Lower leg skin (tissue), 3 donors: ENCODE results near the gene CRISPLD2.

ENCODE experiments used
- POLR2A ChIP-seq, 2 donors: fragments of 450-650 bp; IDR thresholded peaks; one replicate each; pipeline ENCODE4 v1.6.1; 2016 to 2017; ENCODE audit warnings: antibody characterized with exemption in 2 of 2, mild to moderate bottlenecking in 1 of 2, moderate library complexity in 1 of 2
- TF ChIP-seq, protein P1 (sequence below), 3 donors: fragments of 450-650 bp; IDR thresholded peaks; one replicate each; pipeline ENCODE4 v1.5.1; 2016; ENCODE audit warnings: antibody characterized with exemption in 3 of 3, mild to moderate bottlenecking in 3 of 3, moderate library complexity in 2 of 3

GRCh38 chr16:84833542-84834402, 14.0 kb downstream of the CRISPLD2 start:
- TF ChIP-seq, protein P1, sequence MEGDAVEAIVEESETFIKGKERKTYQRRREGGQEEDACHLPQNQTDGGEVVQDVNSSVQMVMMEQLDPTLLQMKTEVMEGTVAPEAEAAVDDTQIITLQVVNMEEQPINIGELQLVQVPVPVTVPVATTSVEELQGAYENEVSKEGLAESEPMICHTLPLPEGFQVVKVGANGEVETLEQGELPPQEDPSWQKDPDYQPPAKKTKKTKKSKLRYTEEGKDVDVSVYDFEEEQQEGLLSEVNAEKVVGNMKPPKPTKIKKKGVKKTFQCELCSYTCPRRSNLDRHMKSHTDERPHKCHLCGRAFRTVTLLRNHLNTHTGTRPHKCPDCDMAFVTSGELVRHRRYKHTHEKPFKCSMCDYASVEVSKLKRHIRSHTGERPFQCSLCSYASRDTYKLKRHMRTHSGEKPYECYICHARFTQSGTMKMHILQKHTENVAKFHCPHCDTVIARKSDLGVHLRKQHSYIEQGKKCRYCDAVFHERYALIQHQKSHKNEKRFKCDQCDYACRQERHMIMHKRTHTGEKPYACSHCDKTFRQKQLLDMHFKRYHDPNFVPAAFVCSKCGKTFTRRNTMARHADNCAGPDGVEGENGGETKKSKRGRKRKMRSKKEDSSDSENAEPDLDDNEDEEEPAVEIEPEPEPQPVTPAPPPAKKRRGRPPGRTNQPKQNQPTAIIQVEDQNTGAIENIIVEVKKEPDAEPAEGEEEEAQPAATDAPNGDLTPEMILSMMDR (IDR thresholded peaks at IDR 0.05) = no peak
- no peak for TF ChIP-seq POLR2A (IDR thresholded peaks at IDR 0.05)
